A549 (cell line): ENCODE measurements around the gene UQCR11. TPM values are rescaled to one million over a fixed set of nuclear protein-coding genes. Genes with fewer than 3 reads are reported as not detected.

Source experiments
- ATAC-seq, 2 experiments: fragments of 200-7000 bp in 1 of 2; fragments of >200 bp in 1 of 2; cut with Nextera tagmentation in 1 of 2; cut with Tn5 transposase in 1 of 2; 3 replicates each; pipeline versions ENCODE4 v1.8.0 to v1.9.1; 2018 to 2020; ENCODE audit warnings: mild to moderate bottlenecking in 1 of 2, moderate library complexity in 1 of 2
- CTCF ChIA-PET: fragments of 300-600 bp; sonication (Branson Sonifier 250); formaldehyde crosslinking; extraction: SDS; loops from one replicate; lab custom pipeline; 2021; ENCODE audit warnings: antibody characterized with exemption, inconsistent platforms; lab: Yijun Ruan, JAX
- POLR2A ChIA-PET: fragments of 350-600 bp; formaldehyde crosslinking; extraction: SDS; loops from one replicate; lab custom pipeline; 2021; ENCODE audit warnings: antibody characterized with exemption, inconsistent platforms; lab: Yijun Ruan, JAX
- DNase-seq, 2 experiments: peaks; one replicate each; pipeline versions ENCODE4 v3.0.0 to v3.0.0-alpha.2; 2011 to 2016; ENCODE audit warnings: low read depth in 1 of 2, low spot score in 1 of 2
- FAIRE-seq: peaks from 2 replicates; lab custom pipeline; 2011; peaks lifted over from hg19 to GRCh38; lab: Jason Lieb, UNC
- H3K27ac ChIP-seq, 2 experiments: fragments of >200 bp; sonication (Bioruptor Twin); formaldehyde crosslinking; 3 replicates each; pipeline ENCODE4 v1.5.1; 2016 to 2017
- H3K4me1 ChIP-seq: fragments of >200 bp; sonication (Bioruptor Twin); formaldehyde crosslinking; 3 replicates; pipeline ENCODE4 v1.6.1; 2016
- H3K4me2 ChIP-seq: fragments of >200 bp; sonication (Bioruptor Twin); formaldehyde crosslinking; 3 replicates; pipeline ENCODE4 v1.6.1; 2016
- H3K4me3 ChIP-seq: fragments of >200 bp; sonication (Bioruptor Twin); formaldehyde crosslinking; 3 replicates; pipeline ENCODE4 v1.5.1; 2016
- H3K9me3 ChIP-seq: fragments of >200 bp; sonication (Bioruptor Twin); formaldehyde crosslinking; 3 replicates; pipeline ENCODE4 v1.6.1; 2016
- ATOH8 ChIP-seq: fragments of 250-450 bp; sonication (Bioruptor Pico); IDR thresholded peaks from 2 replicates; pipeline ENCODE4 v1.5.0; 2020; ENCODE audit warnings: low read depth, mild to moderate bottlenecking, moderate library complexity
- BCL3 ChIP-seq: fragments of >200 bp; sonication (Bioruptor Twin); formaldehyde crosslinking; IDR thresholded peaks from 3 replicates; pipeline ENCODE4 v1.6.1; 2016
- BHLHE40 ChIP-seq: IDR thresholded peaks from 2 replicates; pipeline ENCODE4 v1.6.1; 2012; ENCODE audit warnings: low read depth, low read length, inconsistent platforms
- CBX8 ChIP-seq: fragments of 200-600 bp; sonication (generic); IDR thresholded peaks from 2 replicates; pipeline ENCODE4 v1.6.1; 2016
- CHD4 ChIP-seq: fragments of 200-600 bp; sonication (generic); IDR thresholded peaks from 2 replicates; pipeline ENCODE4 v1.6.1; 2016; ENCODE audit warnings: antibody characterized with exemption, mild to moderate bottlenecking, borderline replicate concordance
- EHMT2 ChIP-seq: fragments of 200-600 bp; sonication (generic); IDR thresholded peaks from 2 replicates; pipeline ENCODE4 v1.6.1; 2016; ENCODE audit warnings: antibody characterized with exemption, low read depth, mild to moderate bottlenecking, moderate library complexity
- ELK1 ChIP-seq: fragments of 150-350 bp; IDR thresholded peaks from 2 replicates; pipeline ENCODE4 v1.6.1; 2014; ENCODE audit warnings: low read depth, mild to moderate bottlenecking, low read length
- ESRRA ChIP-seq: fragments of 150-350 bp; IDR thresholded peaks from 2 replicates; pipeline ENCODE4 v1.6.1; 2014; ENCODE audit warnings: mild to moderate bottlenecking, low read length, borderline replicate concordance
- FOSB ChIP-seq: fragments of 250-450 bp; sonication (Bioruptor Pico); IDR thresholded peaks from 2 replicates; pipeline ENCODE4 v1.5.0; 2020; ENCODE audit warnings: mild to moderate bottlenecking, moderate library complexity
- HEYL ChIP-seq: fragments of 250-450 bp; sonication (Bioruptor Pico); IDR thresholded peaks from 2 replicates; pipeline ENCODE4 v1.8.0; 2021; ENCODE audit warnings: mild to moderate bottlenecking, moderate library complexity
- HOXB5 ChIP-seq: fragments of 250-450 bp; sonication (Bioruptor Pico); IDR thresholded peaks from 2 replicates; pipeline ENCODE4 v1.5.0; 2020; ENCODE audit warnings: mild to moderate bottlenecking, moderate library complexity
- KDM1A ChIP-seq: fragments of 200-600 bp; sonication (generic); IDR thresholded peaks from 2 replicates; pipeline ENCODE4 v1.6.1; 2016; ENCODE audit warnings: low read depth, mild to moderate bottlenecking
- MAX ChIP-seq: IDR thresholded peaks from 2 replicates; pipeline ENCODE4 v1.6.1; 2012
- MAZ ChIP-seq: fragments of 150-350 bp; IDR thresholded peaks from 2 replicates; pipeline ENCODE4 v1.6.1; 2014; ENCODE audit warnings: antibody characterized with exemption, low read depth, low read length, borderline replicate concordance
- MYC ChIP-seq: IDR thresholded peaks from 2 replicates; pipeline ENCODE4 v1.6.1; 2012; ENCODE audit warnings: mild to moderate bottlenecking, inconsistent platforms, low read length, improper control_type of control experiment, borderline replicate concordance
- PHF8 ChIP-seq: fragments of 200-600 bp; sonication (generic); IDR thresholded peaks from 2 replicates; pipeline ENCODE4 v1.6.1; 2016; ENCODE audit warnings: low read depth, mild to moderate bottlenecking, antibody characterized with exemption, moderate library complexity, borderline replicate concordance
- POLR2A ChIP-seq: IDR thresholded peaks from 2 replicates; pipeline ENCODE4 v1.6.1; 2012; ENCODE audit warnings: mild to moderate bottlenecking, low read length
- RARB ChIP-seq: fragments of 250-450 bp; sonication (Bioruptor Pico); IDR thresholded peaks from 2 replicates; pipeline ENCODE4 v1.8.0; 2021; ENCODE audit warnings: mild to moderate bottlenecking, moderate library complexity
- RCOR1 ChIP-seq: fragments of 150-350 bp; IDR thresholded peaks from 2 replicates; pipeline ENCODE4 v1.6.1; 2014; ENCODE audit warnings: antibody characterized with exemption, low read length, low read depth
- RNF2 ChIP-seq: fragments of 200-600 bp; sonication (generic); IDR thresholded peaks from 2 replicates; pipeline ENCODE4 v1.6.1; 2016; ENCODE audit warnings: low read depth, mild to moderate bottlenecking, antibody characterized with exemption, moderate library complexity, borderline replicate concordance
- SREBF2 ChIP-seq: fragments of 450-650 bp; IDR thresholded peaks from 2 replicates; pipeline ENCODE4 v1.6.1; 2014; ENCODE audit warnings: mild to moderate bottlenecking, moderate library complexity
- WGBS: methylation state at CpG from one replicate; pipeline ENCODE4 v1.1.6; 2017; ENCODE audit errors: missing lambda C conversion rate; 5-methylcytosine and 5-hydroxymethylcytosine counted together
- polyA plus RNA-seq, 4 experiments: library from polyadenylated mRNA; depleted of rRNA in 3 of 4; stranded (reverse); fragments of >200 nt; fragmentation: RNase III in 1 of 4; extraction: RNeasy Plus Mini Kit Qiagen cat#74134 plus additional on column Dnase treatment in 1 of 4; gene quantifications; 2 replicates in 3 of 4; 3 replicates in 1 of 4; pipeline ENCODE4 v1.2.3, GENCODE V29; 2011 to 2017

UQCR11 gene
- polyA plus RNA-seq, 2 of the 4 experiments (the other 2 are of a cell fraction): 111 to 152 TPM

- ATAC-seq (peak; percentile 61 to 89), DNase-seq (peak; percentile 50 to 69)
- H3K4me1 ChIP-seq: peaks cover 4% of the 10 kb centered on the region; the same call in 1 of the 3 replicates
- H3K9me3 ChIP-seq: no peaks in the 10 kb centered on the region
- H3K4me3 ChIP-seq: peak overlapping the region; percentile 76
- peak overlapping the region; percentile 98 for H3K4me2 ChIP-seq
- TF ChIP-seq HEYL (CRISPR knock-in tag): no peak
- peak; percentile 24; the same call in 1 of the 2 replicates for TF ChIP-seq POLR2A
- TF ChIP-seq MAX: peak; percentile 27; the same call in 1 of the 2 replicates
- TF ChIP-seq, all 56 proteins: peak for 2
- 0% methylated on average over 2 of the region's 42 CpGs for WGBS
- FAIRE-seq: no peak
- H3K27ac ChIP-seq: peak overlapping the region; percentile 82 to 92
- CTCF ChIA-PET: interaction anchor here (0.6 to 3.8 kb wide), 4 partner anchors 20 to 106 kb away, joined by 3 to 19 read pairs (median 3); no protein-coding TSS in a partner anchor
- POLR2A ChIA-PET: interaction anchor here (0.6 to 1.0 kb wide), 2 partner anchors 12 to 27 kb away, joined by 3 to 4 read pairs; no protein-coding TSS in a partner anchor
Observed at GRCh38 chr19:1566392-1567115, 38.7 kb downstream of the UQCR11 start.

GRCh38 chr19:1563251-1563650, 42.0 kb downstream of the UQCR11 start:
- FAIRE-seq: no peak

GRCh38 chr19:1561236-1561842, 43.9 kb downstream of the UQCR11 start:
- Histone ChIP-seq H3K27ac (no peak overlapping the region), H3K9me3 (no peaks in the 10 kb centered on the region), H3K4me1 (no peaks in the 10 kb centered on the region), H3K4me3 (no peak overlapping the region), H3K4me2 (no peak overlapping the region)
- no peak for TF ChIP-seq MAZ
- no peak for TF ChIP-seq CHD4
- POLR2A ChIA-PET: no interaction called here
- DNase-seq: no peak
- 85% methylated on average over 8 of the region's 17 CpGs for WGBS
- no peak for ATAC-seq
- no peak for FAIRE-seq
- CTCF ChIA-PET: no interaction called here

More at GRCh38 chr19:1563251-1563650, 42.0 kb downstream of the UQCR11 start:
- Histone ChIP-seq H3K27ac (no peak overlapping the region), H3K4me3 (no peak overlapping the region), H3K9me3 (no peaks in the 10 kb centered on the region), H3K4me1 (no peaks in the 10 kb centered on the region), H3K4me2 (no peak overlapping the region)
- DNase-seq (no peak), ATAC-seq (no peak)
- no peak for TF ChIP-seq POLR2A
- 89% methylated on average over 6 of the region's 6 CpGs for WGBS
- ChIA-PET CTCF (interaction anchor here (1.1 to 1.3 kb wide), 2 partner anchors 12 to 17 kb away, joined by 3 to 8 read pairs; no protein-coding TSS in a partner anchor), POLR2A (no interaction called here)

GRCh38 chr19:1560286-1560882, 44.9 kb downstream of the UQCR11 start:
- no peak overlapping the region for H3K27ac ChIP-seq
- FAIRE-seq (no peak), DNase-seq (no peak)
- H3K4me3 ChIP-seq: no peak overlapping the region
- CTCF ChIA-PET: no interaction called here
- H3K4me1 ChIP-seq: no peaks in the 10 kb centered on the region
- TF ChIP-seq MAZ (no peak), HOXB5 (CRISPR knock-in tag) (no peak), RNF2 (no peak), EHMT2 (no peak), ATOH8 (CRISPR knock-in tag) (no peak), BCL3 (no peak), KDM1A (no peak), RCOR1 (no peak), RARB (CRISPR knock-in tag) (no peak), MYC (no peak), ESRRA (no peak), PHF8 (no peak), BHLHE40 (no peak), FOSB (CRISPR knock-in tag) (no peak), CBX8 (no peak), ELK1 (no peak), SREBF2 (no peak)
- TF ChIP-seq, all 56 proteins: peak for 0
- no peak overlapping the region for H3K4me2 ChIP-seq
- no peaks in the 10 kb centered on the region for H3K9me3 ChIP-seq
- 78% methylated on average over 20 of the region's 25 CpGs for WGBS
- ATAC-seq: no peak
- POLR2A ChIA-PET: no interaction called here
